Peyer's patch (tissue), 4 donors: Measurements from ENCODE around the gene BCAS3. TPM values are rescaled to one million over a fixed set of nuclear protein-coding genes. Genes with fewer than 3 reads are reported as not detected.

Experiments used
- DNase-seq, 3 donors: peaks; one replicate each; pipeline ENCODE4 v3.0.0-alpha.2; 2017 to 2019
- H3K27ac ChIP-seq, 4 donors: fragments of 200-600 bp; sonication (generic); one replicate each; pipeline ENCODE4 v1.5.1; 2016 to 2019
- H3K27me3 ChIP-seq, 2 donors: fragments of 200-600 bp; sonication (generic); one replicate each; pipeline ENCODE4 v1.5.1; 2019
- H3K36me3 ChIP-seq, 3 donors: fragments of 200-600 bp; sonication (generic); one replicate each; pipeline ENCODE4 v1.5.1; 2016 to 2019
- H3K4me1 ChIP-seq, 4 donors: fragments of 200-600 bp; sonication (generic); one replicate each; pipeline ENCODE4 v1.5.1; 2016 to 2019
- H3K4me3 ChIP-seq, 4 donors: fragments of 200-600 bp; sonication (generic); 1 replicate in 3 of 4; 2 replicates in 1 of 4; pipeline ENCODE4 v1.5.1; 2016 to 2019; ENCODE audit warnings: mild to moderate bottlenecking in 1 of 4
- H3K9me3 ChIP-seq, 4 donors: fragments of 200-600 bp; sonication (generic); one replicate each; pipeline ENCODE4 v1.5.1; 2016 to 2019; ENCODE audit warnings: mild to moderate bottlenecking in 1 of 4
- POLR2A ChIP-seq, 2 donors: fragments of 450-650 bp; IDR thresholded peaks; one replicate each; pipeline ENCODE4 v1.5.1; 2017; ENCODE audit warnings: antibody characterized with exemption in 2 of 2, mild to moderate bottlenecking in 2 of 2, moderate library complexity in 2 of 2
- total RNA-seq, 4 donors: library from RNA; depleted of rRNA; stranded (reverse); fragments of >200 nt; gene quantifications; one replicate each; pipeline ENCODE4 v1.1.0, GENCODE V29; 2016
- TF ChIP-seq, protein P1 (sequence below), 6 experiments: fragments of 450-650 bp in 4 of 6; fragments of 200-600 bp in 2 of 6; sonication (generic) in 1 of 6; IDR thresholded peaks; one replicate each; pipeline ENCODE4 v1.5.1; 2017 to 2019; ENCODE audit warnings: antibody characterized with exemption in 6 of 6, mild to moderate bottlenecking in 3 of 6, moderate library complexity in 1 of 6

BCAS3 gene
- total RNA-seq, 4 donors from 2014 or later, result 25.7 to 109 (median 57.1) TPM

DNA sequence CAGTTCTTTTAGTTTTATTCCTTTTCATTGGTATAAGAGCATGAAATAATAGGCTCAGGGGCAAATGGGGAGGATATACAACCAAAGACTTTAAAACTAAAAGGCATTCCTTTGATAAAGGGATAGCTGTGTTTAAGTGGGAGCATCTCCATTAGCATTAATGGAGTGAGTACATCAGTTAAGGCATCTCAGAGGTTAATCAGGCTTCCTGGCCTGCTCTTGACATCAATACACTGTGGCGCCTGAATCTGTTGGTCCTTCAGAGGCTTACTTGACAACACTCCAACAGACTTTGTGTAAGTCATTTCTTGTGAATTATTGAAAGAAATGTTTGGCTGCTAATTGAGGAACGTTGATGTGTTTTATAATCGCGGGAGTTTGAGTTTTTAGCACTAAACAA, 230.7 kb downstream of the BCAS3 start:
- DNase-seq, result no peak
- no peak for TF ChIP-seq POLR2A (IDR thresholded peaks at IDR 0.05)
- TF ChIP-seq, protein P1, sequence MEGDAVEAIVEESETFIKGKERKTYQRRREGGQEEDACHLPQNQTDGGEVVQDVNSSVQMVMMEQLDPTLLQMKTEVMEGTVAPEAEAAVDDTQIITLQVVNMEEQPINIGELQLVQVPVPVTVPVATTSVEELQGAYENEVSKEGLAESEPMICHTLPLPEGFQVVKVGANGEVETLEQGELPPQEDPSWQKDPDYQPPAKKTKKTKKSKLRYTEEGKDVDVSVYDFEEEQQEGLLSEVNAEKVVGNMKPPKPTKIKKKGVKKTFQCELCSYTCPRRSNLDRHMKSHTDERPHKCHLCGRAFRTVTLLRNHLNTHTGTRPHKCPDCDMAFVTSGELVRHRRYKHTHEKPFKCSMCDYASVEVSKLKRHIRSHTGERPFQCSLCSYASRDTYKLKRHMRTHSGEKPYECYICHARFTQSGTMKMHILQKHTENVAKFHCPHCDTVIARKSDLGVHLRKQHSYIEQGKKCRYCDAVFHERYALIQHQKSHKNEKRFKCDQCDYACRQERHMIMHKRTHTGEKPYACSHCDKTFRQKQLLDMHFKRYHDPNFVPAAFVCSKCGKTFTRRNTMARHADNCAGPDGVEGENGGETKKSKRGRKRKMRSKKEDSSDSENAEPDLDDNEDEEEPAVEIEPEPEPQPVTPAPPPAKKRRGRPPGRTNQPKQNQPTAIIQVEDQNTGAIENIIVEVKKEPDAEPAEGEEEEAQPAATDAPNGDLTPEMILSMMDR (IDR thresholded peaks at IDR 0.05), result no peak
- no peak overlapping the region for H3K4me3 ChIP-seq
- no peaks in the 10 kb centered on the region for H3K4me1 ChIP-seq
- H3K9me3 ChIP-seq, result no peaks in the 10 kb centered on the region
- no peaks in the 10 kb centered on the region for H3K36me3 ChIP-seq
- no peak overlapping the region for H3K27ac ChIP-seq
- no peaks in the 10 kb centered on the region for H3K27me3 ChIP-seq

DNA sequence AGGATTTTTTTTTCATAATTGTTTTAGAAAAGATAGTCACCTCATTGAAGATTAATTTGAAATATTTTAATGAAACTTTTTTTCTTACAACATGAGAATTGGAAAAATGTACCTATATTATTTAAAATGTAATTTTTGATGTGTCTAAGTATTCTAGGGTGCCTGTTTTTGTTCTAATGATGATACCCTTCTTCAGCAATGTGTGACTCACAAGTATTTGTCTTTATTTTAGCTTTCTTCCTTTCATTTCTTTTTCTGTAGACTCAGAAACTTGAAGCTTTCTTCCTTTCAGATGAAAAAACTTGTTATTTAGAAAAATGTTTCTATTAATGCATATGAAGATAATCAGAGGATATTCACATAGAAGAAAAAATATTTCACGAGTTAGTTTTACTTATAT, 231.8 kb downstream of the BCAS3 start:
- no peaks in the 10 kb centered on the region for H3K36me3 ChIP-seq
- no peak overlapping the region for H3K27ac ChIP-seq
- no peaks in the 10 kb centered on the region for H3K27me3 ChIP-seq
- no peaks in the 10 kb centered on the region for H3K4me1 ChIP-seq
- no peak for TF ChIP-seq POLR2A (IDR thresholded peaks at IDR 0.05)
- TF ChIP-seq, protein P1 (IDR thresholded peaks at IDR 0.05), result no peak
- H3K9me3 ChIP-seq, result no peaks in the 10 kb centered on the region
- no peak overlapping the region for H3K4me3 ChIP-seq
- no peak for DNase-seq

DNA sequence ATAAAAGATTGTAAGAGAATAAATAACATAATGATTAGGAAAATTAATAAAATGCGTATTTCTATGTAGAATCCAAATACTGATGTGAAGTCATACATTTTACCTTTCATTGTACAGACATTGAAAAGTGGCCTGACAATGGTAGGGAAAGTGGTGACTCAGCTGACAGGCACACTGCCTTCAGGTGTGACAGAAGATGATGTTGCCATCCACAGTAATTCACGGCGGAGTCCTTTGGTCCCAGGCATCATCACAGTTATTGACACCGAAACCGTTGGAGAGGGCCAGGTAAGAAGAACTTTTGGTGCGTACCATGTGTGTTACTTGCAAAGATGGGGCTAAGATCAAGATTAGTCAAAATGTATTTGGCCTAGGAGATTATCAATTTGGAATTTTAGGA, 232.8 kb downstream of the BCAS3 start:
- no peak for DNase-seq
- Histone ChIP-seq H3K36me3 (no peaks in the 10 kb centered on the region), H3K9me3 (no peaks in the 10 kb centered on the region), H3K4me1 (no peaks in the 10 kb centered on the region), H3K27ac (no peak overlapping the region), H3K27me3 (no peaks in the 10 kb centered on the region), H3K4me3 (no peak overlapping the region)
- TF ChIP-seq, protein P1 (IDR thresholded peaks at IDR 0.05), result no peak
- no peak for TF ChIP-seq POLR2A (IDR thresholded peaks at IDR 0.05)

DNA sequence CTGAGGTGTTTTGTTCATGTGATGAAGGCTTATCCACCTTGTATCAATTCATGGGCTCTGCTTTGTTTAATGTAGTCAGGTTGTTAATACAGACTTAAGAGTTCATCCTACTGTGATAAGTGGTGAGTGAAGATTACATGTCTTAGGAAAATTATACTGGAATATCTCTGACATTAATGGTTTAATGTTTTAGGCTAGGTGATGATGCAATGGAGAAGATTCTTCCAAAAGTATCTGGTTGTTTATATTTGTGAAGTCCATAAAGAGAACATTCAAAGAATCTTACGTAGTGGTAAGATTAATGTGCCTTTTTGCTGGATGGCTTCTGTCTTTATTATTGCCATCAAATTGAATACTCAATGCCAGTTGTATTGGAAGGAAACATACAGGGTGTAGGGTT, 236.4 kb downstream of the BCAS3 start:
- Histone ChIP-seq H3K27me3 (no peaks in the 10 kb centered on the region), H3K9me3 (no peaks in the 10 kb centered on the region), H3K4me1 (no peaks in the 10 kb centered on the region), H3K4me3 (no peak overlapping the region), H3K36me3 (no peaks in the 10 kb centered on the region), H3K27ac (no peak overlapping the region)
- TF ChIP-seq POLR2A (IDR thresholded peaks at IDR 0.05), result no peak
- TF ChIP-seq, protein P1 (IDR thresholded peaks at IDR 0.05), result no peak
- no peak for DNase-seq

DNA sequence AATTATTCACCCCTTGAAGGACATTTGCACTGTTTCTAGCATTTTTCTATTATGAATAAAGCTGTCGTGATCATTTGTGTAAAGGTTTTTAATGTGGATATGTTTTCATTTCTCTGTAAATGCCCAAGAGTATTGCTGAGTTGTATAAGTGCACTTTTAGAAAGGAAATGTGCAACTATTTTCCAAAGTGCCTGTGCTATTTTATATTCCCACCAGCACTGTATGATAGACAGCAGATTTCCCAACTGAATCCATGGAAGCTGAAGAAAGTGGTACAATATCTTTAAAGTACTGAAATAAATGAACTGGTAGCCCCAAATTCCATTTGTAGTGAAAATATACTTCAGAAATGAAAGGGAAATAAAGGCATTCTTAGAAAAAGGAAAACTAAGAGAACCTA, 238.4 kb downstream of the BCAS3 start:
- Histone ChIP-seq H3K27ac (no peak overlapping the region), H3K36me3 (no peaks in the 10 kb centered on the region), H3K9me3 (no peaks in the 10 kb centered on the region), H3K4me3 (no peak overlapping the region), H3K4me1 (no peaks in the 10 kb centered on the region), H3K27me3 (no peaks in the 10 kb centered on the region)
- no peak for DNase-seq
- TF ChIP-seq, protein P1 (IDR thresholded peaks at IDR 0.05), result no peak
- no peak for TF ChIP-seq POLR2A (IDR thresholded peaks at IDR 0.05)

DNA sequence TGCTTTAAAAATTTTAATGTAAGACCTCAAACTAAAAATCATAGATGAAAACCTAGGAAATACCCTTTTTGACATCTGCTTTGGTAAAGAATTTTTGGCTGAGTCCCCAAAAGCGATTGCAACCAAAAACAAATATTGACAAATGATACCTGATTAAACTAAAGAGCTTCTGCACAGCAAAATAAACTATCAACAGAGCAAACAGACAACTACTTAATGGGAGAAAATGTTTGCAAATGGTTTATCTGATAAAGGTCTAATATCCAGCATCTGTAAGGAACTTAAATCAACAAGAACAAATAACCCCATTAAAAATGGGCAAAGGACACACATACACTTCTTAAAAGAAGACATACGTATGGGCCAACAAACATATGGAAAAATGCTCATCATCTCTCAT, 242.5 kb downstream of the BCAS3 start:
- H3K27me3 ChIP-seq, result no peaks in the 10 kb centered on the region
- no peak overlapping the region for H3K27ac ChIP-seq
- no peak overlapping the region for H3K4me3 ChIP-seq
- no peak for DNase-seq
- no peaks in the 10 kb centered on the region for H3K4me1 ChIP-seq
- H3K36me3 ChIP-seq, result no peaks in the 10 kb centered on the region
- no peaks in the 10 kb centered on the region for H3K9me3 ChIP-seq
- TF ChIP-seq POLR2A (IDR thresholded peaks at IDR 0.05), result no peak
- TF ChIP-seq, protein P1 (IDR thresholded peaks at IDR 0.05), result no peak
